DMS79 treated with DMSO at 0.1 percent for 48 hours (cell line): ENCODE results near the gene MMP1.

Source experiments
- DNase-seq: peaks from one replicate; lab custom pipeline; 2025; lab: John Stamatoyannopoulos, UW

MMP1 gene

GRCh38 chr11:102798012-102798746 is at the start of gene MMP1:
MMP1 (minus strand) TSS chr11:102798160; CDS start chr11:102798092, 68 bp downstream.
- no peak for DNase-seq

- DNase-seq, result no peak
Measured at GRCh38 chr11:102846292-102846691, 48.3 kb upstream of the MMP1 start.

- DNase-seq, result no peak
Measured at GRCh38 chr11:102843489-102843888, 45.5 kb upstream of the MMP1 start, which contains the start of gene MMP3. MMP3 (minus strand) TSS chr11:102843609; CDS start chr11:102843546, 63 bp downstream.

GRCh38 chr11:102842930-102843329 is 45.0 kb upstream of the MMP1 start:
- no peak for DNase-seq

GRCh38 chr11:102840018-102840417 is 42.1 kb upstream of the MMP1 start:
- DNase-seq, result no peak

GRCh38 chr11:102837646-102838045 is 39.7 kb upstream of the MMP1 start:
- no peak for DNase-seq

- no peak for DNase-seq
Measured at GRCh38 chr11:102837156-102837555, 39.2 kb upstream of the MMP1 start.

- no peak for DNase-seq
Measured at GRCh38 chr11:102836290-102836875, 38.4 kb upstream of the MMP1 start.

GRCh38 chr11:102833731-102834130 is 35.8 kb upstream of the MMP1 start:
- no peak for DNase-seq

- no peak for DNase-seq
Measured at GRCh38 chr11:102832612-102833011, 34.7 kb upstream of the MMP1 start.

GRCh38 chr11:102831489-102832440 is 33.8 kb upstream of the MMP1 start:
- DNase-seq, result no peak

- DNase-seq, result no peak
Measured at GRCh38 chr11:102831128-102831488, 33.1 kb upstream of the MMP1 start.

- DNase-seq, result no peak
Measured at GRCh38 chr11:102830001-102830727, 32.2 kb upstream of the MMP1 start.

GRCh38 chr11:102829316-102830000 is 31.5 kb upstream of the MMP1 start:
- no peak for DNase-seq

GRCh38 chr11:102824556-102824955 is 26.6 kb upstream of the MMP1 start:
- DNase-seq, result no peak

GRCh38 chr11:102819491-102819890 is 21.5 kb upstream of the MMP1 start:
- DNase-seq, result no peak

GRCh38 chr11:102813484-102813883 is 15.5 kb upstream of the MMP1 start:
- DNase-seq, result no peak

- DNase-seq, result no peak
Measured at GRCh38 chr11:102812188-102812587, 14.2 kb upstream of the MMP1 start.

GRCh38 chr11:102810950-102811660 is 13.1 kb upstream of the MMP1 start:
- no peak for DNase-seq

- DNase-seq, result no peak
Measured at GRCh38 chr11:102809971-102810370, 12.0 kb upstream of the MMP1 start.

- no peak for DNase-seq
Measured at GRCh38 chr11:102807921-102808320, 10.0 kb upstream of the MMP1 start.
